Endometrial microvascular endothelial cells (primary cell): Measurements from ENCODE around the gene CDC42EP5. TPM values are rescaled to one million over a fixed set of nuclear protein-coding genes. Genes with fewer than 3 reads are reported as not detected.
"Not testable (repeated sequence)": the region's sequence is repeated elsewhere in the genome, so short reads cannot be mapped to it uniquely, and the experiment has no call there.

Source experiments
- in situ Hi-C: cut with HindIII; loops from 2 replicates; pipeline ENCODE4 v1.10.0; 2017; ENCODE audit warnings: low sequenced_read_pairs, low pct_unique_long_range_greater_than_20kb; ENCODE audit errors: inconsistent ontology term
- total RNA-seq: library from RNA; depleted of rRNA; stranded (reverse); fragments of >200 nt; gene quantifications from one replicate; pipeline ENCODE4 v1.2.3, GENCODE V29; 2015; ENCODE audit errors: inconsistent ontology term

Gene CDC42EP5, protein sequence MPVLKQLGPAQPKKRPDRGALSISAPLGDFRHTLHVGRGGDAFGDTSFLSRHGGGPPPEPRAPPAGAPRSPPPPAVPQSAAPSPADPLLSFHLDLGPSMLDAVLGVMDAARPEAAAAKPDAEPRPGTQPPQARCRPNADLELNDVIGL
- total RNA-seq = 19.9 TPM

DNA sequence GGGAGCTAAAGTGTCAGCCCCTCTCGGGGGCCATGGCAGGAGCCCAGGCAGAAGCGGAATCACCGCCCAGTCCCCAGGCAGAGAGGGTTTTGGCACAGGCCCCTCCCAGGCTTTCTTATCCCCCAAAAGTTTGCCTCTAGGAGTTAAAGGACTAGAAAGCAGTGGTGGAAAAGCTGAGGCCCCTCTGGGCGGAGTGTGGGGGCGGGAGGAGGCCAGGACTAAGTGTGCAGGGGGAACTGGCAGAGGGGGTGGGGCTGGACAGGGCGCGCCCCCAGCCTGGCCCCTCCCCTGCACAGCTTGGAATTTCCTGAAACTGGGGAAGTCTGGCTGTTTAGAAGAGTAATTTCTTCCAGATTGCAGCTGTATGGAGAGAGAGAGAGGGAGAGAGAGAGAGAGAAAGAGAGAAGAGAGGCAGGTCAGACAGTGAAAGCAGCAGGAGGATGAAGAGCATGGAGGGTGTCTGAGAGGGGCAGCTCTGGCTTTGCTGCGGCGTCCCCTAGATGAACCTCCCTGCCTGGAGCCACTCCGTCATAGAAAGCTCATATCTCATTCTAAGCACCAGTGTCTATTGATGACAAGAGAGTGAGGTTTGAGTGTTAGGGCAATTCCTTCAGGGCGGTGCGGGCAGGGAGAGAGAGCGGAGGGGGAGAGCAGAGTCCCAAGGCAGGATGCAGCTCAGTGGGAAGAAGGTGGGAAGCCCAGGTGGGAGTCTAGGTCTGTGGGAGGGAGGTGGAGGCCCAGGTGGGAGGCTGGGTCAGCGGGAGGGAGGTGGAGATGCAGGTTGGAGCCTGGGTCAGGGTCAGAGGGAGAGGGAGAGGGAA is at the start of gene CDC42EP5:
TSS of gene CDC42EP5 (minus strand) at position 226 of the 821 bp plus-strand sequence. CDS start 7,749 bp downstream, outside the sequence.
- in situ Hi-C loops = no loop called here

DNA sequence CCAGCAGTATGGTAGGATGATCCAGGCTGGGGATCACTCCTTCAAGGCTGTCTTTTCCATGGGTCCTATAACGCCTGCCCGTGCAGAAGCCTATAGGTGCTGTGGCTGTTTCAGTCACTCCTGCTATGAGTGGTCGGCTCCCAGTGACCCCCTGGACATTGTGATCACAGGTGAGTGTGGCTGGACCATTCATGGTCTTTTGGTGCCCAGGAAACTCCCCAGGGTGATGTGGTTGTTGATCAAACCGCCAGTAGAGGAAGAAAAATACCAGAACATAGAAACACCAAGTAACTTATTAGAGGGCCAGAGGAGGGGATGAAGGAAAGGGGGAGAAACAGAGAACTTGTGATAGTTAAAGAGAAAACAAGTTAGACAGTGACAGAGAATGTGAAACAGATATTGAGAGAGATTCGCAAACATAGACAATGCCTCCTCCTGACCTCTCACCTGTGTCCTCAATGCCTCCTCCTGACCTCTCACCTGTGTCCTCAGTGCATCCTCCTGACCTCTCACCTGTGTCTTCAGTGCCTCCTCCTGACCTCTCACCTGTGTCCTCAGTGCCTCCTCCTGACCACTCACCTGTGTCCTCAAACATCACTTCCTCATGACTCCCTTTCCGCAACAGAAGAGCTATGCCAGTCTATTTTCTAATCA is 48.9 kb upstream of the CDC42EP5 start:
- in situ Hi-C loops = no loop called here

DNA sequence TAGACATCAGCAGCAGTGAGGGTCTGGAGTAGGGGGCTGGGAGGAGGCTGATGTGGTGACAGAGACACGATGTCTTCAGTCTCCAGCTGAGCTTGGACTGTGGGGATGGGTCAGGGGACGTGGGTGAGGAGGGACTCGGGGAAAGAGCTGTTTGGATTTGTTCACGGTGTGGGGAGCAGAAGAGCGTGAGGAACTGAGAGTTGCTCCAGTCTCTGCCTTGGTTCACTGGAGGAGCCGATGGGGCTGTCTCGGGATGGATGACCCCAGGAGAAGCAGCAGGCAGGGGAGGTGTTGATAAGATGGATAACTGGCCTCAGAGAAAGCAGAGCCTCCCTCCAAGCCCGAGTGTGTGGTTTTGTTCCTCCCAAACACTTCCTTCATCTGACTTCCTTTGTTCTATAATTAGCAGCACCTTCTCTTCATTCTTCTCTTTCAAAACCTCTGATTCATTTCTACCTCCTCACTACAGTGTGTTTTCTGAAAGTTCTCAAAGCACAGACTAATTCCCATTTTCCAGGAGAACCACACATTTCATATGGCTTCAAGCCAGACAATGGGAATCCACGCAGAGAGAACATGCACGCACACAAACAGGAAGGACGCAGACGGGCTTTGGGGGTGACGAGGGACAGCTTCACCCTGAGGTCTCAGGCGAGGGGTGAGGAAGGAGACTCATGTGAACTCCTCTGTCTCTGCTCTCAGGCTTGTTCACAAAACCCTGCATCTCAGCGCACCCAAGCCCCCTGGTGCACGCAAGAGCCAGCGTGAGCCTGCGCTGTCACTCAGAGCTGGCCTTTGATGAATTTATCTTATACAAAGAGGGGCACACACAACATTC is 48.1 kb upstream of the CDC42EP5 start:
- in situ Hi-C loops = no loop called here

DNA sequence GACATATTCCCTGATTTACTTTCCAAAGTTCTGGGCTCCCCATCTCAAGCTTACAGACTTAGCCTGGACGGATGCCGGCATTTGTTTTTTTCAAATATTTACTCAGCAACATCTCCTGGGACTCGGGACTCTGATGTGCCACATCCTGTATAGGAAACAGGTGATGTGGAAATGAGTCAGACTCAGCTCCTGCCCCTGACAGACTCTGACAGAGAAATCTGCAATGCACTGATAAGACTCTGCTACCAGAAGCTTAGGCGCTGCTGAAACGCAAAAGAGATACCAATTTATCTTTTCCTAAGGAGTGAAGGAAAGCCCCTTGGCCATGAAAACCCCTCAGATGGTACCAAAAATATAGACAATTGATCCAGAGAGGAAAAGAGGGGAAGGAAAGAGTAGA is 45.7 kb upstream of the CDC42EP5 start:
- in situ Hi-C loops = no loop called here

DNA sequence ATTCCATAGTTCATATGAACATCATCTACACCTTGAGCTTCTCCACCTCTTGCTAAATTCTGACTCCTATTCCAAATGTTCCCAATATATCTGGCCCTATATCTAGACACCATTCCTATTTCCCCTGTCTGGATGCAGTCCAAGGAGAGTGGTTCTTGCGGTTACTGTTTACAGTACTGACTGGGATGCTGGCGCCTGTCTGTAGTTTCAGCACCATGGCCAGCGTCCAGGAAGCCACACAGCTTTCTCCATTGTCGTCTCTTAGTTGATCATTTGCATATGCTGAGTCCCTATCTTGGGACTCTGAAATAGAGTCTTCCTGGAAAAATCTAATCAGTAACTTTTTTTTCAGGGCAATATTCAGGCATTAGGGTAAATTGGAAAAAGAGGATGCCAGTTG is 44.4 kb upstream of the CDC42EP5 start:
- in situ Hi-C loops = no loop called here

DNA sequence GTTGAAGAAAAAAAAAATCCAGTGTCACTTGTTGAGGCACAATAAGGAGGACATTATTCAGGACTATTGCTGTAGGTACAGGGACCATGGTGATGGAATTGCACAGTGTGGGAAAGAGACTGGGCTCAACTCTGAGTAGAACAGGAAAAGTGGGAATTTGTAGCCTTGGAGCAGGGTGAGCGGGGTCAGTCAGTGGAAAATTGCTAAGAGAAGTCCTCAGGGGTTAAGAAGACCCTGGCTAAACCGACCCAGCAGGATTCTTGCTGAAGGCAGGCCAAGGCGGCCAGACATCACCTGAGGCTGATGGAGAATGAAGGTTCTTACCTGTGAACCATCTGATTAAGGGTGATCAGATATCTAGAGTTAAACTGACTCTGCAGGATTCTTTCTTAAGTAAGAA is 42.1 kb upstream of the CDC42EP5 start:
- in situ Hi-C loops = no loop called here

DNA sequence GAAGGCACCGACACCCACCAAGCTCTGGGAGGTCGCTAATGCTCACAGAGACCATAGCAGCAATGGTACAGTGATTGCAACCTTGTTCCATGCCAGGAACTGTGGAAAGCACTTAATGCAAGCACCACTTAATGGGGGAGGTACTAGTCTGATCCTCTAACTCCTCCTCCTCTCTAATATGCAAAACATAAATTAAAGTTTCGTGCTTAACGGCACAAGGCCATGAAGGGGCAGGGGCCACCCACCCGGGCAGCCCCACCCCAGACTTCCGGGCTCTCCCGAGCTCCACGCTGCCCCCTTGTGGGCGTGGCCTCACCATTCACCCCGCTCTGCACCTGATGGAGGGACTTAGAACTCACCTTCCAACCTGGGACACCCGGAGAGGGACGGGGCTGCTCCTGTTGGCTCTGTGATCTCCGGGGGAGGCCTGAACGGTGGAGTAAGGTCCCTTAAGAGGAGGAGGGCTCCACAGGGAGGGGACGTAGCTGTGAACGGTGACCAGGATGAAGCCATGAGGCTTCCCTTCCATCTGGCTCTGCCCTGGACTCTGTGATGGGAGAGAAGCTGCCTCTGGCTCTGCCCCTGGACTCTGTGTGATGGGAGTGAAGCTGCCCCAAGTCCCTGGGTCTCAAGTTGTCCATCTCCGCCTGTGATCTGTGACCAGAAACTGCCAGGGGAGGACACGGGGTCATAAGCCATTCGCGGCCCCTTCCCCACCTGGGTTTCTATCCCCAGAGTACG is 36.3 kb upstream of the CDC42EP5 start:
- in situ Hi-C loops = not testable (repeated sequence)

DNA sequence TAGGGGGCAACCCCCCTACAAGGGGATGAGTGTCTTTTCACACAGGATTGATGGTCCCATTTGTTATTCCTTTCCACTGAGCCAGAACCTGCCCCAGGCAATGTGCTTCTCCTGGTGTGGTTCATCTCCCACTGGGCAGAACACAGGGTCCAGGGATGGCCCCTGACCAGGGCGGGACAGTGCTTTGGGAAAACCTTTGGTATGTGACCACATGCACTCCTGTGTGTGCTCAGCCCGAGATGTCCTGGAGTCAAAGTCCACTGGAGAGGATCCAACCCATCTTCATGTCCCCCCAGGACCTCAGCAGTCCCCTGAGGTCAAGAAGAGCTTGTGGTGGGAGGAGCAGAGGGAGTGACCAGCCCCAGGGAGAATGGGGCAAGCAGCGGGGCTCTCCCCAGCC is 35.4 kb upstream of the CDC42EP5 start:
- in situ Hi-C loops = not testable (repeated sequence)

DNA sequence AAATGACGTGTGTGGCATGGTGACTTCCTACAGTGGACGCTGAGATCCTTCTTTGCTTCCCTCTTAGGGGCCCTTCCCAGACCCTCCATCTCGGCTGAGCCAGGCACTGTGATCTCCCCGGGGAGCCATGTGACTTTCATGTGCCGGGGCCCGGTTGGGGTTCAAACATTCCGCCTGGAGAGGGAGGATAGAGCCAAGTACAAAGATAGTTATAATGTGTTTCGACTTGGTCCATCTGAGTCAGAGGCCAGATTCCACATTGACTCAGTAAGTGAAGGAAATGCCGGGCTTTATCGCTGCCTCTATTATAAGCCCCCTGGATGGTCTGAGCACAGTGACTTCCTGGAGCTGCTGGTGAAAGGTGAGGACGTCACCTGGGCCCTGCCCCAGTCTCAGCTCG is 34.7 kb upstream of the CDC42EP5 start:
- in situ Hi-C loops = no loop called here

DNA sequence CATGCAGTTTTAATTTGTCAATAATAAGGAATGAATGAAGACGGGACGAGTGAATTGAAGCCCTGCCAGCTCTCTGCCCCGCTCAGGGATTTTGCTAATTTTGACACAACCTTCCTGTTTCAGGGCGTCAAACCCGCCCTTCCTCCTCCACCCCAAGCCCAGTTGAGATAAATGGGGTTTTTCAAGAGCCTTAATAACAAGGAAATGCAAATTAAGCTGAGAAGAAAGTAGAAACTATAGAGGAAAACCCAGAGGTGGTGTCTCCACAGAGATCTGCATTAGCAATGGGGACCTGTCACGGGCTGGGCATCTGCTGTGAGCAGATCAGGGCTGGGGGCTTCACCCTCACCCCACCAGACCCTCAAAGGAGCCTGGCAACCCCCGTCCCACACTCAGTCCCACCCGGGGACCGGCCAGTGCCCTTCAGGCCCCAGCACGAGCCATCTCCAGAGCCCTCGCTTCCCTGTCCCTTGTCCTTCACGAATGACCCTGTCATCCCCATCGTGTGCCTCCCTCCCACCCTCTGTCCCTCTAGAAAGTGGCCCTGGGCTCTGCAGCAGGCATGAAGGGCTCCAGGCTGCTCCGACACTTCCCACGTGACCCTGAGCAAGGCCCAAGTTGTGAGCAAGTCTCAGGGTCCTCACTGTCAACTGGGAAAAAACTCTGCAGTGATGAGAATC is 34.1 kb upstream of the CDC42EP5 start:
- in situ Hi-C loops = not testable (repeated sequence)

DNA sequence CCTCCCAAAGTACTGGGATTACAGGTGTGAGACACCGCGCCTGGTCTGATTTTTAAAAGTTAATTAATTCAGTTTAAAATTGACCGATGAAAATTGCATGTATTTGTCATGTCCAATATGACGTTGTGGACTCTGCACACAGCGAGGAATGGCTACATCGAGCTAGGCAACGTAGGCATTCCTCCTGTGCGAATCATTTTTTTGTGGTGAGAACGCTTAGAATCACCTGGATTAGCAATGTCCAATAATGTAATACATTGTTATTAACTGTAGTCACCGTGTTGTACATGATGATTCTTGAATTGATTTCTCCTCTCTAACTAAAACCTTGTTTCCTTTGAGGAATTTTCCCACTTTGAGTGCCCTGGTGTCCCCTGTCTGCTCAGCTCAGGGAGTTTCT is 33.0 kb upstream of the CDC42EP5 start:
- in situ Hi-C loops = no loop called here

DNA sequence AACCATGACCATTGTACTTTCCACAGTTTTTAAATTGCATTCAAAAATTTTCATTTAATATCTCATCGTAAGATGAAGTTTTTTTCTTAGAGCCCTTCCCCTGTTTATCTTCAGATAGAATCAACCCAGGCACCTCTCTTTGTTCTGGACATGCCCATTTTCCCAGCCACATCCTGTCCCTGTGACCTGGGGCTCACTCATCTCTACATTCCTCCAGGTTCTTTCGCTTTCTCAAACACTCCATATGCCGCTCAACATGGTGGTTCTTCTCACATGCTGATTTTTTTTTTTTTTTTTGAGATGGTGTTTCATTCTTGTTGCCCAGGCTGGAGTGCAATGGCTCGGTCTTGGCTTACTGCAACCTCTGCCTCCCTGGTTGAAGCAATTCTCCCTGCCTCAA is 32.4 kb upstream of the CDC42EP5 start:
- in situ Hi-C loops = not testable (repeated sequence)

DNA sequence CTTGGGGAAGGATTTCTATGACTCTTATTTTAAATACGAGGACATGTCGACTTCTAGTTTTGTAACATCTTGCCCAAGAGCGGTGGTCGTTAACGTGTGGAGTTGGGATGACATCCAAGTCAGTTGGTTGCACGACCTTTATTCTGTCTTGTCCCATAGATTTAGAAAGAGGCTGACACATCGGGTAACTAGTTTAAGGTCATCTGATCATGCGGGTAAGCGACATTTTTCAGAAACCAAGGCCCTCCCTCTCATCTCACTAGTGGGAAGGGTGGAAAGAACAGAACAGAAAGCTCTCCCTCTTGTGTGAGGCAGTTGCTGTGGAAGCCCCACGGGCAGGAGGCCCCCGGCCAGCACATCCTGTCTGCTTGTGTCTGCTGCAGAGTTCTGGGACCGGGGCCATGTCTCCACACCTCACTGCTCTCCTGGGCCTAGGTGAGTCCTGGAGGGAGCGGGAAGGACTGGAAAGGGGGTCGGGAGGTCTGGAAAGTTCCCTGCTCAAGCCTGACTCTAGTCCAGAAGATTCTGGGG is 29.5 kb upstream of the CDC42EP5 start, which contains the start of gene LAIR2:
TSS of gene LAIR2 (plus strand) at position 314 of the 531 bp plus-strand sequence. CDS start at position 402, 88 bp downstream.
- in situ Hi-C loops = no loop called here

DNA sequence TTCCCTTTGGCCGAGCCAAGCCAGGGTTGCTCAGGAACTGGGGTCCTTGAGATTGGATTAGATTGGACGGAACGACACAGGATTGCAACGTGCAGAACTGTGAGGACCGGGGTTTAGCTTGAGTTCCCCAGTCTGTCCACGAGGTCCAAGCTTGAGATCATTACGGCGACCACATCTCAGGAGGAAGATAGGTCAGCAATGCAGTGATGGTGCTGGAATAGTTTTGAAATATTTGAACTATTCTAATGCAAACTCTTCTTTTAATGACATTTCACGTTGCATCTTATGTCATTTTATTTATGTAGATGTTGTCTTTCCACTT is 25.3 kb upstream of the CDC42EP5 start:
- in situ Hi-C loops = not testable (repeated sequence)

DNA sequence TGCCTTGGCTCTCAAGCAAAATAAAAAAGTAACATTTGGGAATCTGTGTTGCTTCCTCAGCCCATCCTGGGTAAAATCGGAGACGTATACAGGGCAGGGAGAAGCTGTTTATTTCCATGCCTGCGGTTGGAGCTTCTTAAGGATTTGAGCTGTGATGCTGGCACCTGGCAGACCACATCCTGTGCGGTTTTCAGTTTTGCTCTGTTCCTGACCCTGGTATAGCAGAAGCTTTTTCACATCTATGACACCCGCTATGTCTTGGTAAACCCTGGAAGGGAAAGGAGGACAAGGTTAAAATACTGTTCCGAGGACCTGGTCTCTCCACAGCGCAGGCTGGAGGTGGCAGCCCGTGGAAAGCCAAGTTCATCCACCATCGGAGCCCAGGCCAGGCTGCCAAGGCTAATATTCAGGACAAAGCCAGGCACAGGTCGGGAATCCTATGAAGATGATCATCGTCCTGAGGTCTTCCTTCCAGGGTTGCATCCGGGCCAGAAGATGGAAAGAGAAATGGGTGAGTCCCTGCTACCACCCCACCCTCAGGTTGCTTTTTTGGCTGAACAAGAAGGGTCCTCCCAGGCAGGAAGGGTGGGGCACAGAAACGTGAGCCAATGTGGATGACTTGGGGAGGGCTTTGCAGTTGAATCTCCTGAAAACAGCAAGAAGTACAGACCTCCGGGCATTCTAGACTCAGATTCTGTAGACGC is 24.8 kb upstream of the CDC42EP5 start:
- in situ Hi-C loops = not testable (repeated sequence)

DNA sequence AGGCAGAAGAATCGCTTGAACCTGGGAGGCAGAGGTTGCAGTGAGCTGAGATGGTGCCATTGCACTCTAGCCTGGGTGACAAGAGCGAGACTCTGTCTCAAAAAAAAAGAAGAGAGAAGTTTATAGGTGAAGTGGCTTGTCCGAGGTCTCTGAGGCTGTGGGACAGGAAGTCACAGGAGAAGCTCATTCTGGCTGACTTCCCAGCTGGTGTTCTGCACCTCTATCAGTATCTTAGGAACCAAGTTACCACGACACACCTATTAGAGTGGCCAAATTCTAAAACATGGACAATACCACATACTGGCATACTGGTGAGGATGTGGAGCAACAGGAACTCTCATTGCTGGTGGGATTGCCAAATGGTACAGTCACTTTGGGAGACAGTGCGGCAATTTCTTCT is 22.2 kb upstream of the CDC42EP5 start:
- in situ Hi-C loops = not testable (repeated sequence)

DNA sequence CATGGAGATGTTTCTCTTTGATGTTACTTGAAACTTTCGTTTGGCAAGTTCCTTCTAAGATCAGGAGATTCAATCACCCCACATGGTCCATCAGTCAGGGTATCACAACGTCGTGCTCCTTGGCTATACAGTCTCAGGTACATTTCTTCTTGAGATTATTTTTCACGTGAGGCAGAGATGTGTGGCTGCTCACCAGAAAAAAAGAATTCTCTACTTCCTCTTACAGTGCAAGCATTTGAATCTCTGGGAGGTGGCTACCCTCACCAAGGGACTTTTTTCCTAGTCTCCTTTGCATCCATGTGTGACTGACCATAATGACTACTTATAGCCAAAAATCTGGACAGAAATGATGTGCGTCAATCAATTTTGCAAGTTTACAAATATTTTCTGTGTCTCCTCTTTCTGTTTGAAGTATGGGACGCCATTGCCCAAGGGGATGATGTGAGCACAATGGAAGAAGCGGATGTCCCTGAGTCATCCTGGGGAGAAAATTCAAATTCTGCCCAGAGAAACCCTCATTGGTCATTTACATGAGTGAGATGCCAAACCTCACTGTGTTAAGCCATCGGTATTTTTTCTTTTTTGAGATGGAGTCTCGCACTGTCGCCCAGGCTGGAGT is 21.0 kb upstream of the CDC42EP5 start:
- in situ Hi-C loops = no loop called here
